CD4-positive, alpha-beta T cell (primary cell): ENCODE data around the gene ZMAT3. TPM values are rescaled to one million over a fixed set of nuclear protein-coding genes. Genes with fewer than 3 reads are reported as not detected.

Source experiments
- ATAC-seq: fragments of 200-7000 bp; cut with Tn5 transposase; one replicate; pipeline ENCODE4 v1.10.0; 2022; ENCODE audit warnings: mild to moderate bottlenecking; ENCODE audit not compliant: poor library complexity
- CTCF ChIA-PET: fragments of 350-600 bp; sonication (Branson Sonifier 250); formaldehyde crosslinking; loops from one replicate; lab custom pipeline; 2021; ENCODE audit warnings: antibody characterized with exemption, inconsistent platforms; lab: Charles Lee
- POLR2A ChIA-PET: fragments of 350-600 bp; sonication (Branson Sonifier 250); formaldehyde crosslinking; loops from one replicate; lab custom pipeline; 2021; ENCODE audit warnings: antibody characterized with exemption, inconsistent platforms; lab: Charles Lee
- DNase-seq, 14 experiments: peaks; one replicate each; pipeline ENCODE4 v3.0.0-alpha.2; 2013 to 2020; ENCODE audit warnings: mixed read lengths in 2 of 14
- H3K27ac ChIP-seq, 2 donors: one replicate each; pipeline versions ENCODE4 v1.5.1 to v1.7.0; 2013; ENCODE audit warnings: low read length in 2 of 2, low read depth in 1 of 2, mild to moderate bottlenecking in 1 of 2
- H3K27me3 ChIP-seq, 2 experiments: 1 replicate in 1 of 2; 2 replicates in 1 of 2; pipeline versions ENCODE4 v1.6.1 to v1.7.0; 2013; ENCODE audit warnings: low read length in 2 of 2, control low read depth in 1 of 2, mild to moderate bottlenecking in 1 of 2, moderate library complexity in 1 of 2; ENCODE audit not compliant: insufficient read depth in 2 of 2, control insufficient read depth in 1 of 2
- H3K36me3 ChIP-seq: one replicate; pipeline ENCODE4 v1.6.1; 2013; ENCODE audit warnings: low read length, control low read depth; ENCODE audit not compliant: insufficient read depth
- H3K4me1 ChIP-seq: one replicate; pipeline ENCODE4 v1.6.1; 2013; ENCODE audit warnings: low read length, control low read depth; ENCODE audit not compliant: insufficient read depth
- H3K4me3 ChIP-seq: one replicate; pipeline ENCODE4 v1.5.1; 2013; ENCODE audit warnings: mild to moderate bottlenecking, low read length, moderate library complexity
- H3K9me3 ChIP-seq, 2 experiments: 1 replicate in 1 of 2; 2 replicates in 1 of 2; pipeline versions ENCODE4 v1.6.1 to v1.7.0; 2013; ENCODE audit warnings: low read length in 2 of 2, mild to moderate bottlenecking in 2 of 2, control low read depth in 1 of 2, moderate library complexity in 1 of 2; ENCODE audit not compliant: control insufficient read depth in 1 of 2, insufficient read depth in 1 of 2
- H3K27ac Mint-ChIP-seq: one replicate; pipeline ENCODE4 v1.8.0; 2020; ENCODE audit warnings: mixed read lengths
- H3K27me3 Mint-ChIP-seq: one replicate; pipeline ENCODE4 v1.8.0; 2021; ENCODE audit warnings: mixed read lengths
- H3K36me3 Mint-ChIP-seq: one replicate; pipeline ENCODE4 v1.8.0; 2021; ENCODE audit warnings: low read depth, mixed read lengths
- H3K4me1 Mint-ChIP-seq: one replicate; pipeline ENCODE4 v1.8.0; 2021; ENCODE audit warnings: low read depth, mixed read lengths
- H3K4me3 Mint-ChIP-seq: one replicate; pipeline ENCODE4 v1.8.0; 2020; ENCODE audit warnings: mild to moderate bottlenecking, mixed read lengths
- H3K9me3 Mint-ChIP-seq: one replicate; pipeline ENCODE4 v1.8.0; 2020; ENCODE audit warnings: mixed read lengths
- intact Hi-C, 2 experiments: fragments of 100-400 bp; cut with DNase I in 1 of 2; cut with micrococcal nuclease in 1 of 2; formaldehyde crosslinking; loops; one replicate each; pipeline versions ENCODE4 v1.15.1 to v1.9.0; 2023 to 2025; cut with DNase I, micrococcal nuclease
- total RNA-seq, 174 experiments: library from RNA in 2 of 174; stranded (reverse) in 2 of 174; gene quantifications; one replicate each; pipeline ENCODE4 v1.2.3 and lab custom pipeline; 2021 to 2026
- TF ChIP-seq, protein P1 (sequence below): fragments of 200-600 bp; IDR thresholded peaks from one replicate; pipeline ENCODE4 v1.8.0; 2022; ENCODE audit warnings: antibody characterized with exemption, mild to moderate bottlenecking

Gene ZMAT3
- total RNA-seq, 2 experiments from 2014 or later = 10.2 to 13.0 TPM

DNA sequence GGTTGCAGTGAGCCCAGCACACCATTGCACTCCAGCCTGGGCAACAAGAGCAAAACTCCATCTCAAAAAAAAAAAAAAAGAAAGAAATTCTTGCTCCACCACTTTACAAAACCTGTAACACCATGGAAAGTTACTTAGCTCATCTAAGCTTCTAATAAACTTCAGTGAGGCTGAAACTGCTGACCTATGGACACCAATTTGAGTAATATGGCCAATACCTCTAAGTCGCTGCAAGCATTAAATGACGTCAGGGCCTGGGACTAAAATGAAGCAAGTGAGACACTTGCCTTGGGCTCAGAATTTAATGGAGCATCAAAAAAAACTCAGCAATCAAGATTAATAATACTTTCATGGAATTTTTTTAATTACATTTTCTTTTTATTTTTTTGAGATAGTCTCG, 42.5 kb downstream of the ZMAT3 start:
- Histone ChIP-seq H3K4me3 (no peak overlapping the region), H3K4me1 (peaks cover 9% of the 10 kb centered on the region), H3K27ac (no peak overlapping the region), H3K36me3 (peaks cover 7% of the 10 kb centered on the region), H3K27me3 (no peaks in the 10 kb centered on the region), H3K9me3 (peaks cover 0 to 11% of the 10 kb centered on the region in 2 experiments)
- H3K9me3 Mint-ChIP-seq = no peaks in the 10 kb centered on the region
- intact Hi-C loops = no loop called here
- H3K27me3 Mint-ChIP-seq = no peaks in the 10 kb centered on the region
- TF ChIP-seq, protein P1, sequence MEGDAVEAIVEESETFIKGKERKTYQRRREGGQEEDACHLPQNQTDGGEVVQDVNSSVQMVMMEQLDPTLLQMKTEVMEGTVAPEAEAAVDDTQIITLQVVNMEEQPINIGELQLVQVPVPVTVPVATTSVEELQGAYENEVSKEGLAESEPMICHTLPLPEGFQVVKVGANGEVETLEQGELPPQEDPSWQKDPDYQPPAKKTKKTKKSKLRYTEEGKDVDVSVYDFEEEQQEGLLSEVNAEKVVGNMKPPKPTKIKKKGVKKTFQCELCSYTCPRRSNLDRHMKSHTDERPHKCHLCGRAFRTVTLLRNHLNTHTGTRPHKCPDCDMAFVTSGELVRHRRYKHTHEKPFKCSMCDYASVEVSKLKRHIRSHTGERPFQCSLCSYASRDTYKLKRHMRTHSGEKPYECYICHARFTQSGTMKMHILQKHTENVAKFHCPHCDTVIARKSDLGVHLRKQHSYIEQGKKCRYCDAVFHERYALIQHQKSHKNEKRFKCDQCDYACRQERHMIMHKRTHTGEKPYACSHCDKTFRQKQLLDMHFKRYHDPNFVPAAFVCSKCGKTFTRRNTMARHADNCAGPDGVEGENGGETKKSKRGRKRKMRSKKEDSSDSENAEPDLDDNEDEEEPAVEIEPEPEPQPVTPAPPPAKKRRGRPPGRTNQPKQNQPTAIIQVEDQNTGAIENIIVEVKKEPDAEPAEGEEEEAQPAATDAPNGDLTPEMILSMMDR = no peak
- H3K4me1 Mint-ChIP-seq = peaks cover 28% of the 10 kb centered on the region
- no peak overlapping the region for H3K4me3 Mint-ChIP-seq
- no peak for DNase-seq
- peaks cover 16% of the 10 kb centered on the region for H3K36me3 Mint-ChIP-seq
- ChIA-PET POLR2A (interaction anchor here (2.3 to 4.7 kb wide), 4 partner anchors 9 to 119 kb away, joined by 12 to 34 read pairs (median 32); partner anchors contain the start of genes PIK3CA and ZMAT3), CTCF (interaction anchor here (1.3 kb wide), 1 partner anchor 9 kb away, joined by 5 read pairs; no protein-coding TSS in a partner anchor)
- peak overlapping the region; percentile 87 for H3K27ac Mint-ChIP-seq
- ATAC-seq = no peak

DNA sequence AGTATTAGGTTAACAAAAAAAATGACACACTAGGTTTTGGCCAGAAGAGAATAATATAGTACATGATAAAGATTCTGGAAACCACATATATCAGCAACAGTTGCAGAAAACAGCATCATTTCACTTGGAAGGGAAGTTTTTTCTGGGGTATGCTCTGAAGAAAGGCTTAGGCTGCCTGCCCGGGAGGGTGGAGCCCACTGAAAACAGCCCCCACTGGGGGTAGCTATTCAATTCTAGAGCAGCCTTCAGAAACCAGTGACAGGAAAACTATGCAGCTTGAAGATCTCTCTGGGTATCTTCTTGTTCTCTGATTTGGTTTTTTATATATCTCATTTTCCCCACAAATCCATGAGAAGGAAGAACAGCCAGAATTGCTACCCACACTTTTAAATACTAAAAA, 43.2 kb downstream of the ZMAT3 start:
- Histone ChIP-seq H3K4me3 (no peak overlapping the region), H3K27me3 (no peaks in the 10 kb centered on the region), H3K36me3 (peaks cover 7% of the 10 kb centered on the region), H3K27ac (peak overlapping the region in 1 of 2 donors; percentile 13), H3K4me1 (peaks cover 9% of the 10 kb centered on the region), H3K9me3 (peaks cover 0 to 11% of the 10 kb centered on the region in 2 experiments)
- ATAC-seq (no peak), DNase-seq (no peak)
- Mint-ChIP-seq H3K27me3 (no peaks in the 10 kb centered on the region), H3K36me3 (peaks cover 16% of the 10 kb centered on the region), H3K4me1 (peaks cover 28% of the 10 kb centered on the region), H3K27ac (peak overlapping the region; percentile 87), H3K4me3 (no peak overlapping the region), H3K9me3 (no peaks in the 10 kb centered on the region)
- CTCF ChIA-PET = interaction anchor here (1.3 to 1.9 kb wide), 2 partner anchors 9 to 13 kb away, joined by 5 to 8 read pairs; no protein-coding TSS in a partner anchor
- POLR2A ChIA-PET = interaction anchor here (2.3 to 4.7 kb wide), 4 partner anchors 9 to 120 kb away, joined by 12 to 34 read pairs (median 32); partner anchors contain the start of genes PIK3CA and ZMAT3
- TF ChIP-seq, protein P1 = no peak
- intact Hi-C loops = no loop called here

DNA sequence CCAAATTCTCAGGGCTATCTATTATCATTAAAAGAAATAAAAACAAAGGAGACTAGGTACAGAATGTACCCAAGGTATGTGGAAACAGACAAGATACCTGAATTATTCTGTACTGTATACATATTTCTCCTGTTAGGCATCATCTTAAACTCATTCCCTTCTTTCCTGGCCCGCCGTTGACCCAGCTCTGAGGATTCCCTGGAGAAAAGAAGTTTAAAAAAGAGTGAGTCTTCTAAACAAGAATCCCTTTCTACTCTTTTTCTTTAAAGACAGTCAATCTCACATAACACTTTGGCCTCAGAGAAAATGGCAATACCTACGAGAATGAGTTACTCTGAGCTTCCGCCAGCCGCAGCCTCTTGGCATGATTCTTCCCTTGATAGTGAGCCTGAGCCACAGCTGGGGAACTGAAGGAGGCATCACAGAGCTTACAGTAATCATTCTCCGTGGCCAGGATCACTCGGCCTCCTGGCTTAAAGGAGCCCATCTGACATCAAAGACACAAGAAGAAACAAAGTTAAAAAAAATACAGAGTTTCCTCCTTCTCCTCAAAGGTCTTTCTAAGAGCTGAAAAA, 44.2 kb downstream of the ZMAT3 start:
- CTCF ChIA-PET = interaction anchor here (1.9 kb wide), 1 partner anchor 12 kb away, joined by 8 read pairs; no protein-coding TSS in a partner anchor
- H3K27me3 ChIP-seq = no peaks in the 10 kb centered on the region
- peak overlapping the region; percentile 13 to 44 for H3K27ac ChIP-seq
- H3K9me3 Mint-ChIP-seq = no peaks in the 10 kb centered on the region
- no peak overlapping the region for H3K4me3 ChIP-seq
- POLR2A ChIA-PET = interaction anchor here (0.9 to 4.7 kb wide), 7 partner anchors 10 to 536 kb away, joined by 3 to 34 read pairs (median 12); partner anchors contain the start of genes ACTL6A, PIK3CA, ZMAT3 and ZNF639
- peaks cover 9% of the 10 kb centered on the region for H3K4me1 ChIP-seq
- peaks cover 28% of the 10 kb centered on the region for H3K4me1 Mint-ChIP-seq
- H3K4me3 Mint-ChIP-seq = peak overlapping the region; percentile 71
- peak overlapping the region; percentile 87 for H3K27ac Mint-ChIP-seq
- H3K27me3 Mint-ChIP-seq = no peaks in the 10 kb centered on the region
- H3K9me3 ChIP-seq = peaks cover 0 to 6% of the 10 kb centered on the region in 2 experiments
- ATAC-seq = peak; percentile 77
- TF ChIP-seq, protein P1 = no peak
- peak in 6 of 14 experiments; percentile 6 to 45 (median 32) for DNase-seq
- H3K36me3 ChIP-seq = peaks cover 7% of the 10 kb centered on the region
- intact Hi-C loops = no loop called here
- H3K36me3 Mint-ChIP-seq = peaks cover 16% of the 10 kb centered on the region
